HK-2 (cell line): Measurements from ENCODE around the gene ABCE1.

Source experiments
- DNase-seq: peaks from one replicate; pipeline ENCODE4 v3.0.0-alpha.2; 2018; ENCODE audit not compliant: unreplicated experiment

ABCE1 gene

GRCh38 chr4:145177511-145177905 is 79.4 kb downstream of the ABCE1 start:
- no peak for DNase-seq

- peak; percentile 8 for DNase-seq
Observed at GRCh38 chr4:145177906-145178538, 79.9 kb downstream of the ABCE1 start.

- DNase-seq: no peak
Observed at GRCh38 chr4:145178740-145179280, 80.7 kb downstream of the ABCE1 start.
